ENCODE results near the gene POU6F2. TPM values are rescaled to one million over a fixed set of nuclear protein-coding genes. Genes with fewer than 3 reads are reported as not detected.

POU6F2 gene
- total RNA-seq, 6 donors from 2014 or later: under 0.01 to 1.4 (median 0.24) TPM; not detected in 2

DNA sequence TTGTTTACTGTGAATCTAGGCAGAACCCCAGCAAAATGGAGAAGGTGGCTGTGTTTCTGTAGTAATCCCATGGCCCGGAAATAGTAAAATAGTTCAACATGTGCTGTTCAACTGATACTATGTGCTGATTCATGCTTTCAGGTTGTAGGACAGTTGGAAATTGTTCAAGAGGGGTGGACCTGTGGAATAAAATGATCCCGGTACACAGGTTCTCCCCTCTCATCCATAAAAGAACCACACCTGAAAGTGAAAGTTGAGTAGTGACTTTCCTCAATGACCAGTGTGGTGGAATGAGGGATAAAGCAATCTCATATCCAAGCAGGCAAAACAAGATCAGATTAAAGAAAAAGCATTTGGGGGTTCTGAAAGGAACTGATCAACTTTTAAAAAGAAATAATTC, 177.1 kb downstream of the POU6F2 start:
- WGBS, 2 donors: 81 to 89% methylated on average over 2 of the region's 2 CpGs
- no peaks in the 10 kb centered on the region for H3K36me3 ChIP-seq
- DNase-seq (no peak), ATAC-seq (ENCODE audit: low FRiP score in 2 of 2) (no peak)
- no peak overlapping the region for H3K27ac ChIP-seq
- TF ChIP-seq POLR2A (IDR thresholded peaks at IDR 0.05): no peak
- TF ChIP-seq POLR2AphosphoS5 (IDR thresholded peaks at IDR 0.05): no peak
- TF ChIP-seq, protein P1, sequence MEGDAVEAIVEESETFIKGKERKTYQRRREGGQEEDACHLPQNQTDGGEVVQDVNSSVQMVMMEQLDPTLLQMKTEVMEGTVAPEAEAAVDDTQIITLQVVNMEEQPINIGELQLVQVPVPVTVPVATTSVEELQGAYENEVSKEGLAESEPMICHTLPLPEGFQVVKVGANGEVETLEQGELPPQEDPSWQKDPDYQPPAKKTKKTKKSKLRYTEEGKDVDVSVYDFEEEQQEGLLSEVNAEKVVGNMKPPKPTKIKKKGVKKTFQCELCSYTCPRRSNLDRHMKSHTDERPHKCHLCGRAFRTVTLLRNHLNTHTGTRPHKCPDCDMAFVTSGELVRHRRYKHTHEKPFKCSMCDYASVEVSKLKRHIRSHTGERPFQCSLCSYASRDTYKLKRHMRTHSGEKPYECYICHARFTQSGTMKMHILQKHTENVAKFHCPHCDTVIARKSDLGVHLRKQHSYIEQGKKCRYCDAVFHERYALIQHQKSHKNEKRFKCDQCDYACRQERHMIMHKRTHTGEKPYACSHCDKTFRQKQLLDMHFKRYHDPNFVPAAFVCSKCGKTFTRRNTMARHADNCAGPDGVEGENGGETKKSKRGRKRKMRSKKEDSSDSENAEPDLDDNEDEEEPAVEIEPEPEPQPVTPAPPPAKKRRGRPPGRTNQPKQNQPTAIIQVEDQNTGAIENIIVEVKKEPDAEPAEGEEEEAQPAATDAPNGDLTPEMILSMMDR (IDR thresholded peaks at IDR 0.05): no peak
- H3K9me3 ChIP-seq: no peaks in the 10 kb centered on the region
- no peaks in the 10 kb centered on the region for H3K27me3 ChIP-seq
- H3K4me1 ChIP-seq: no peaks in the 10 kb centered on the region
- H3K4me3 ChIP-seq: no peak overlapping the region

GRCh38 chr7:39158367-39158766, 180.7 kb downstream of the POU6F2 start:
- no peaks in the 10 kb centered on the region for H3K9me3 ChIP-seq
- H3K36me3 ChIP-seq: no peaks in the 10 kb centered on the region
- H3K27me3 ChIP-seq: no peaks in the 10 kb centered on the region
- H3K4me1 ChIP-seq: no peaks in the 10 kb centered on the region
- no peak for TF ChIP-seq EP300 (IDR thresholded peaks at IDR 0.05)
- TF ChIP-seq, protein P1 (IDR thresholded peaks at IDR 0.05): no peak
- TF ChIP-seq POLR2AphosphoS5 (IDR thresholded peaks at IDR 0.05): no peak
- TF ChIP-seq POLR2A (IDR thresholded peaks at IDR 0.05): no peak
- DNase-seq (no peak), ATAC-seq (ENCODE audit: low FRiP score in 2 of 2) (no peak)
- 72 to 83% methylated on average over 3 of the region's 3 CpGs for WGBS, 2 donors
- H3K27ac ChIP-seq: no peak overlapping the region
- H3K4me3 ChIP-seq: no peak overlapping the region

DNA sequence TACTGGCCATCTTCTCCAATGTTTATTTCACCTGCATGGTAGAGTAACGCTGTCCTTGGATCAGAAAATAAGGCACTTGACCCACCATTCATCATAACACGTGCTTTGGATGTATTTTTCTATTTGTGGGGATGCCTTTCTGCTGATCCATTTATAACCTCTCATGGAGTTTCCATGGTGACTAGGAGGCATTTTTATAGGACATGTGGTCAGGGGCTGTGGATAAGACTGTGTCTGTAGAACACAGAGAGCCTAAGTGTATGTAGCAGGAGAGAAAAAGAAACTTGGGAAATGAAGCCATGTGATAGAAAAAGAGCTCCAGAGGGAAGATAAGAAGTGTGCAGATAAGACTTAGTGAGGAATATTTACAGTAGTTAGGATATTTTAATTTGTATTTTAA, 184.2 kb downstream of the POU6F2 start:
- TF ChIP-seq, protein P1 (IDR thresholded peaks at IDR 0.05): no peak
- TF ChIP-seq POLR2A (IDR thresholded peaks at IDR 0.05) (no peak), POLR2AphosphoS5 (IDR thresholded peaks at IDR 0.05) (no peak), EP300 (IDR thresholded peaks at IDR 0.05) (no peak)
- DNase-seq (no peak), ATAC-seq (ENCODE audit: low FRiP score in 2 of 2) (no peak)
- Histone ChIP-seq H3K4me3 (no peak overlapping the region), H3K4me1 (no peaks in the 10 kb centered on the region), H3K27me3 (no peaks in the 10 kb centered on the region), H3K9me3 (no peaks in the 10 kb centered on the region), H3K27ac (no peak overlapping the region), H3K36me3 (no peaks in the 10 kb centered on the region)
- 76% methylated on average over 2 of the region's 2 CpGs for WGBS, 2 donors

- ATAC-seq (ENCODE audit: low FRiP score in 2 of 2): no peak
- TF ChIP-seq POLR2A (IDR thresholded peaks at IDR 0.05) (no peak), EP300 (IDR thresholded peaks at IDR 0.05) (no peak), POLR2AphosphoS5 (IDR thresholded peaks at IDR 0.05) (no peak)
- TF ChIP-seq, protein P1 (IDR thresholded peaks at IDR 0.05): no peak
- H3K4me1 ChIP-seq: no peaks in the 10 kb centered on the region
- 83 to 86% methylated on average over 4 of the region's 4 CpGs for WGBS, 2 donors
- H3K27ac ChIP-seq: no peak overlapping the region
- no peaks in the 10 kb centered on the region for H3K9me3 ChIP-seq
- no peaks in the 10 kb centered on the region for H3K27me3 ChIP-seq
- H3K36me3 ChIP-seq: no peaks in the 10 kb centered on the region
- no peak for DNase-seq
- H3K4me3 ChIP-seq: no peak overlapping the region
Measured at GRCh38 chr7:39164887-39165286, 187.2 kb downstream of the POU6F2 start.

DNA sequence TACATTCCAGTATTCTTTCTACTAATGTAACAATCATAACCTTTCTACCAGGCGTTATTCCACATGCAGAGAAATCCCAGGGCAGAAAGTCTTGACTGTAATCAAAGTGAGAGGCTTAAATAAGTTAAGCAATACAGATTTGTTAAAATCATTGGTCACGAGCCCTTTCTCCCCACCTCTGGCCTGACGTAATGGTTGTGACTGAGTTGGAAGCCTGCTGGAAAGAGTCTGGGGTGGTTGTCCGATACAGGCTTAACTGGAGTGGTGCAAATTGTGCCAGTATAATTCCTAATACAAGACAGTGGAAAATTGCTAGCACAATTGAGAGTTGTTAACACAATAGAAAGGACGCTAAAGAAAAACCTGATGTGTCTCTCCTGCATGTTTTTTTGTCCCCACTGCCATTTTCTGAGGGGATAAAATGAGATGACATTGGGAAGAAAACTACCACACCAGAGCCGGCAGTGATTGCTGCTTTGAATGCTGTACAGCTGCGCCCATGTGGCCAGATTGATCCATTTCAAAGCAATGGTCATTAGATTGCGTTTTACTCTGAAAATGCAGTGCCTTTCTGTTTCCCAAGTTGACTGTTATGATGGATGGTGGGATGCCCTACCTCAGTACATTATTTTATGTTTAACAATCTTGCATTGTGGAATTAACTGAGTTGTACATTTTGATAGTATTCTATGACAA, 190.8 kb downstream of the POU6F2 start:
- WGBS, 2 donors: 82 to 83% methylated on average over 8 of the region's 8 CpGs
- Histone ChIP-seq H3K4me3 (no peak overlapping the region), H3K27me3 (no peaks in the 10 kb centered on the region), H3K27ac (no peak overlapping the region), H3K4me1 (no peaks in the 10 kb centered on the region), H3K36me3 (no peaks in the 10 kb centered on the region), H3K9me3 (no peaks in the 10 kb centered on the region)
- ATAC-seq (ENCODE audit: low FRiP score in 2 of 2) (no peak), DNase-seq (no peak)
- no peak for TF ChIP-seq POLR2AphosphoS5 (IDR thresholded peaks at IDR 0.05)
- no peak for TF ChIP-seq EP300 (IDR thresholded peaks at IDR 0.05)
- TF ChIP-seq, protein P1 (IDR thresholded peaks at IDR 0.05): no peak
- no peak for TF ChIP-seq POLR2A (IDR thresholded peaks at IDR 0.05)

Measured in upper lobe of left lung (tissue), 6 donors.